HCT116 (cell line): Measurements from ENCODE around the gene SYTL2. TPM values are rescaled to one million over a fixed set of nuclear protein-coding genes. Genes with fewer than 3 reads are reported as not detected.

Experiments
- ATAC-seq: fragments of 200-7000 bp; cut with Tn5 transposase; 2 replicates; pipeline ENCODE4 v1.9.1; 2020; ENCODE audit warnings: mild to moderate bottlenecking, moderate library complexity
- BruUV-seq: library from RNA; stranded (reverse); fragments of 400-500 nt; replicated peaks from 2 replicates; lab custom pipeline; 2021; lab: Mats Ljungman, UMichigan
- CTCF ChIA-PET: fragments of 300-600 bp; sonication (Branson Sonifier 250); formaldehyde crosslinking; loops from one replicate; lab custom pipeline; 2021; ENCODE audit warnings: antibody characterized with exemption; lab: Charles Lee
- POLR2A ChIA-PET: fragments of 300-600, 350-600 bp; sonication (Branson Sonifier 250); formaldehyde crosslinking; loops from one replicate; lab custom pipeline; 2021; ENCODE audit warnings: antibody characterized with exemption; lab: Charles Lee
- RAD21 ChIA-PET, 2 experiments: fragments of 300-600 bp; sonication (Branson Sonifier 250); formaldehyde crosslinking; loops; one replicate each; lab custom pipeline; 2023; ENCODE audit warnings: low total read pairs in 2 of 2; ENCODE audit not compliant: uncharacterized antibody in 2 of 2, unreplicated experiment in 2 of 2, low non-redundant PET in 1 of 2; lab: Charles Lee
- DNase-seq: peaks from one replicate; pipeline ENCODE4 v3.0.0-alpha.2; 2010; ENCODE audit warnings: low read depth, low spot score
- H2AFZ ChIP-seq: fragments of 200-600 bp; shearing (Covaris generic), sonication (generic); 2 replicates; pipeline ENCODE4 v1.6.1; 2017; ENCODE audit warnings: low read depth, mixed run types, mixed read lengths, antibody characterized with exemption, low read length; ENCODE audit not compliant: poor library complexity, severe bottlenecking
- H3K27ac ChIP-seq: 2 replicates; pipeline ENCODE4 v1.5.1; 2012; ENCODE audit warnings: low read depth, low read length
- H3K27me3 ChIP-seq: fragments of 200-600 bp; sonication (generic); 2 replicates; pipeline ENCODE4 v1.6.1; 2016; ENCODE audit warnings: mixed run types, low read length, mixed read lengths; ENCODE audit not compliant: insufficient read depth
- H3K36me3 ChIP-seq, 2 experiments: fragments of 200-500 bp in 1 of 2; fragments of 200-600 bp in 1 of 2; sonication (Bioruptor generic) in 1 of 2; sonication (generic) in 1 of 2; 2 replicates each; pipeline versions ENCODE4 v1.5.1 to v1.6.1; 2014 to 2016; ENCODE audit warnings: low read length in 2 of 2, inconsistent platforms in 1 of 2, mixed read lengths in 1 of 2, mixed run types in 1 of 2; ENCODE audit not compliant: insufficient read depth in 2 of 2, control insufficient read depth in 1 of 2
- H3K4me1 ChIP-seq, 2 experiments: fragments of 200-600 bp in 1 of 2; sonication (generic) in 1 of 2; 2 replicates each; pipeline versions ENCODE4 v1.5.1 to v1.6.1; 2012 to 2017; ENCODE audit warnings: low read length in 2 of 2, inconsistent platforms in 1 of 2, mild to moderate bottlenecking in 1 of 2, mixed read lengths in 1 of 2, mixed run types in 1 of 2, moderate library complexity in 1 of 2; ENCODE audit not compliant: insufficient read depth in 2 of 2, control insufficient read depth in 1 of 2
- H3K4me2 ChIP-seq: fragments of 200-600 bp; sonication (generic); 2 replicates; pipeline ENCODE4 v1.6.1; 2017; ENCODE audit warnings: mixed run types, low read length, mixed read lengths
- H3K4me3 ChIP-seq, 2 experiments: fragments of 200-600 bp in 1 of 2; sonication (generic) in 1 of 2; replicated peaks in 1 of 2; 2 replicates each; pipeline ENCODE4 v1.5.1; 2011 to 2016; ENCODE audit warnings: low read length in 2 of 2, control low read depth in 1 of 2, low read depth in 1 of 2, mild to moderate bottlenecking in 1 of 2, mixed read lengths in 1 of 2, mixed run types in 1 of 2
- H3K79me2 ChIP-seq: fragments of 200-600 bp; sonication (generic); 2 replicates; pipeline ENCODE4 v1.6.1; 2017; ENCODE audit warnings: mild to moderate bottlenecking, mixed run types, low read length, moderate library complexity, mixed read lengths; ENCODE audit not compliant: insufficient read depth
- H3K9ac ChIP-seq: fragments of 200-600 bp; sonication (generic); 2 replicates; pipeline ENCODE4 v1.6.1; 2016; ENCODE audit warnings: low read length, mixed read lengths
- H3K9me2 ChIP-seq: fragments of 200-600 bp; sonication (generic), shearing (Covaris generic); 2 replicates; pipeline ENCODE4 v1.6.1; 2017; ENCODE audit warnings: mixed run types, mild to moderate bottlenecking, moderate library complexity; ENCODE audit not compliant: insufficient read depth
- H3K9me3 ChIP-seq, 2 experiments: fragments of 200-500 bp in 1 of 2; fragments of 200-600 bp in 1 of 2; sonication (Bioruptor generic) in 1 of 2; sonication (generic) in 1 of 2; 2 replicates each; pipeline ENCODE4 v1.6.1; 2014 to 2017; ENCODE audit warnings: low read length in 2 of 2, mixed read lengths in 2 of 2, inconsistent platforms in 1 of 2, low read depth in 1 of 2, mild to moderate bottlenecking in 1 of 2, mixed run types in 1 of 2, moderate library complexity in 1 of 2; ENCODE audit not compliant: control insufficient read depth in 1 of 2, insufficient read depth in 1 of 2
- H4K20me1 ChIP-seq: fragments of 200-600 bp; sonication (generic), shearing (Covaris generic); 2 replicates; pipeline ENCODE4 v1.6.1; 2017; ENCODE audit warnings: mixed run types, mild to moderate bottlenecking, moderate library complexity; ENCODE audit not compliant: insufficient read depth
- CBX3 ChIP-seq: IDR thresholded peaks from 2 replicates; pipeline ENCODE4 v1.6.1; 2012; ENCODE audit warnings: low read depth
- CEBPB ChIP-seq: IDR thresholded peaks from 2 replicates; pipeline ENCODE4 v1.6.1; 2012; ENCODE audit warnings: low read depth
- CTCF ChIP-seq, 3 experiments: fragments of 200-600 bp in 1 of 3; sonication (generic) in 1 of 3; IDR thresholded peaks in 2 of 3; conservative IDR thresholded peaks in 1 of 3; 2 replicates each; pipeline ENCODE4 v1.5.1; 2012 to 2017; ENCODE audit warnings: low read depth in 2 of 3, low read length in 2 of 3, antibody characterized with exemption in 1 of 3, borderline replicate concordance in 1 of 3, control low read depth in 1 of 3, mild to moderate bottlenecking in 1 of 3, mixed read lengths in 1 of 3, mixed run types in 1 of 3, moderate library complexity in 1 of 3; ENCODE audit not compliant: insufficient read depth in 1 of 3
- EGR1 ChIP-seq: IDR thresholded peaks from 2 replicates; pipeline ENCODE4 v1.6.1; 2012; ENCODE audit warnings: low read depth
- ELF1 ChIP-seq: IDR thresholded peaks from 2 replicates; pipeline ENCODE4 v1.6.1; 2012; ENCODE audit warnings: low read depth, borderline replicate concordance
- EZH2 ChIP-seq: fragments of 200-600 bp; sonication (generic); IDR thresholded peaks from 2 replicates; pipeline ENCODE4 v1.6.1; 2017; ENCODE audit warnings: antibody characterized with exemption, mixed run types
- EZH2phosphoT487 ChIP-seq: fragments of 200-600 bp; IDR thresholded peaks from 2 replicates; pipeline ENCODE4 v1.6.1; 2018; ENCODE audit warnings: antibody characterized with exemption, borderline replicate concordance
- FOSL1 ChIP-seq: IDR thresholded peaks from 2 replicates; pipeline ENCODE4 v1.6.1; 2012; ENCODE audit warnings: low read depth
- JUND ChIP-seq: IDR thresholded peaks from 2 replicates; pipeline ENCODE4 v1.6.1; 2012
- POLR2A ChIP-seq: IDR thresholded peaks from 2 replicates; pipeline ENCODE4 v1.7.0; 2011; ENCODE audit warnings: borderline replicate concordance; ENCODE audit not compliant: insufficient read depth, insufficient read length; ENCODE audit errors: extremely low read depth
- POLR2AphosphoS5 ChIP-seq: IDR thresholded peaks from 2 replicates; pipeline ENCODE4 v1.6.1; 2011; ENCODE audit warnings: mild to moderate bottlenecking, low read depth, low read length, moderate library complexity
- RAD21 ChIP-seq: IDR thresholded peaks from 2 replicates; pipeline ENCODE4 v1.6.1; 2012; ENCODE audit warnings: low read depth, mild to moderate bottlenecking
- SIN3A ChIP-seq: IDR thresholded peaks from 2 replicates; pipeline ENCODE4 v1.6.1; 2012; ENCODE audit warnings: low read depth
- TCF7L2 ChIP-seq: IDR thresholded peaks from 2 replicates; pipeline ENCODE4 v1.7.0; 2011; ENCODE audit warnings: borderline replicate concordance, inconsistent platforms; ENCODE audit not compliant: insufficient read depth, insufficient read length; ENCODE audit errors: extremely low read depth
- intact Hi-C: fragments of 100-400 bp; cut with micrococcal nuclease; formaldehyde crosslinking; loops from 2 replicates; pipeline ENCODE4 v1.10.0; 2022
- total RNA-seq: library from RNA; stranded (reverse); gene quantifications from one replicate; pipeline ENCODE4 v1.2.1, GENCODE V29; 2021; ENCODE audit not compliant: unreplicated experiment
- TF ChIP-seq, protein P1 (sequence below): IDR thresholded peaks from 2 replicates; pipeline ENCODE4 v1.6.1; 2012
- TF ChIP-seq, protein P2 (sequence below): IDR thresholded peaks from 2 replicates; pipeline ENCODE4 v1.6.1; 2012
- TF ChIP-seq, protein P3 (sequence below): IDR thresholded peaks from 2 replicates; pipeline ENCODE4 v1.6.1; 2011; ENCODE audit warnings: mild to moderate bottlenecking, low read length, moderate library complexity; ENCODE audit not compliant: insufficient replicate concordance; ENCODE audit errors: extremely low read depth

The SYTL2 gene
- total RNA-seq, 1 experiment from 2014 or later, result 12.6 TPM

GRCh38 chr11:85762226-85762625 lies 48.7 kb downstream of the SYTL2 start:
- Histone ChIP-seq H3K79me2 (no peaks in the 10 kb centered on the region), H3K9me3 (no peaks in the 10 kb centered on the region), H3K4me1 (peaks cover 11 to 33% of the 10 kb centered on the region in 2 experiments), H3K4me3 (no peak overlapping the region), H2AFZ (no peak overlapping the region), H3K4me2 (no peak overlapping the region), H3K9ac (no peak overlapping the region), H3K9me2 (no peaks in the 10 kb centered on the region; the same call in 1 of the 2 replicates), H3K27ac (no peak overlapping the region), H4K20me1 (no peaks in the 10 kb centered on the region), H3K36me3 (no peaks in the 10 kb centered on the region), H3K27me3 (no peaks in the 10 kb centered on the region)
- no TSS peak for BruUV-seq
- no peak for DNase-seq
- RAD21 ChIA-PET, result no interaction called here
- no peak for ATAC-seq
- POLR2A ChIA-PET, result no interaction called here
- CTCF ChIA-PET, result no interaction called here
- TF ChIP-seq EZH2phosphoT487 (no peak), EZH2 (no peak), CEBPB (no peak), CTCF (IDR thresholded peaks at IDR 0.05 in 2 of 3, conservative IDR thresholded peaks at IDR 0.05 in 1 of 3; ENCODE audit: borderline replicate concordance in 1 of 3, insufficient read depth in 1 of 3, low read depth in 2 of 3, low read length in 2 of 3) (no peak), TCF7L2 (no peak), EGR1 (no peak), FOSL1 (no peak), ELF1 (no peak), POLR2A (no peak), POLR2AphosphoS5 (no peak), JUND (no peak), RAD21 (no peak), CBX3 (no peak), SIN3A (no peak)
- TF ChIP-seq, protein P1, sequence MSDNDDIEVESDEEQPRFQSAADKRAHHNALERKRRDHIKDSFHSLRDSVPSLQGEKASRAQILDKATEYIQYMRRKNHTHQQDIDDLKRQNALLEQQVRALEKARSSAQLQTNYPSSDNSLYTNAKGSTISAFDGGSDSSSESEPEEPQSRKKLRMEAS, result no peak
- TF ChIP-seq, protein P2, sequence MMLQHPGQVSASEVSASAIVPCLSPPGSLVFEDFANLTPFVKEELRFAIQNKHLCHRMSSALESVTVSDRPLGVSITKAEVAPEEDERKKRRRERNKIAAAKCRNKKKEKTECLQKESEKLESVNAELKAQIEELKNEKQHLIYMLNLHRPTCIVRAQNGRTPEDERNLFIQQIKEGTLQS, result no peak
- TF ChIP-seq, protein P3, sequence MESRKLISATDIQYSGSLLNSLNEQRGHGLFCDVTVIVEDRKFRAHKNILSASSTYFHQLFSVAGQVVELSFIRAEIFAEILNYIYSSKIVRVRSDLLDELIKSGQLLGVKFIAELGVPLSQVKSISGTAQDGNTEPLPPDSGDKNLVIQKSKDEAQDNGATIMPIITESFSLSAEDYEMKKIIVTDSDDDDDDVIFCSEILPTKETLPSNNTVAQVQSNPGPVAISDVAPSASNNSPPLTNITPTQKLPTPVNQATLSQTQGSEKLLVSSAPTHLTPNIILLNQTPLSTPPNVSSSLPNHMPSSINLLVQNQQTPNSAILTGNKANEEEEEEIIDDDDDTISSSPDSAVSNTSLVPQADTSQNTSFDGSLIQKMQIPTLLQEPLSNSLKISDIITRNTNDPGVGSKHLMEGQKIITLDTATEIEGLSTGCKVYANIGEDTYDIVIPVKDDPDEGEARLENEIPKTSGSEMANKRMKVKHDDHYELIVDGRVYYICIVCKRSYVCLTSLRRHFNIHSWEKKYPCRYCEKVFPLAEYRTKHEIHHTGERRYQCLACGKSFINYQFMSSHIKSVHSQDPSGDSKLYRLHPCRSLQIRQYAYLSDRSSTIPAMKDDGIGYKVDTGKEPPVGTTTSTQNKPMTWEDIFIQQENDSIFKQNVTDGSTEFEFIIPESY, result no peak
- intact Hi-C loops, result no loop called here
